HG03139 (cell line): ENCODE measurements around the gene ZNF106.

Experiments used
- ATAC-seq: cut with Tn5 transposase; IDR thresholded peaks from one replicate; pipeline ENCODE4 v1.9.1; 2021; ENCODE audit not compliant: unreplicated experiment

The ZNF106 gene

GRCh38 chr15:42409011-42409410, 81.9 kb downstream of the ZNF106 start:
- ATAC-seq: no peak

DNA sequence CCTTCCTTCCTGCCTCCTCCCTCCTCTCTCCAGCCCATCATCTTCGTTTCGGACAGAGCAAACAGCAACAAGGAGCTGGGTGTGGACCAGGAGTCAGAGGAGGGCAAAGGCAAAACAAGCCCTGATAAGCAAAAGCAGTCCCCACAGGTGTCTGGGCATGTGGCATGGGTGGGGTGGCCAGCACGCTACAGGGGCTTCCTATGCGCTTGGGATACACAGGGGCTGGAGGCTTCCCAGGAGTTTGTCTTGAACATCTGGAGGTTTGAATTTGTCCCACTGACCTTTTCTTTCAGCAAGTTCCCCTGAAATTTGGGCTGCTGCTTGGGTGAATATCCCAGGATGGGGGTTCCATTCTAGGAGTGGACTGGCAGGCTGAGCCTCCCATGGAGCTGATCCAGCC, 82.8 kb downstream of the ZNF106 start:
- no peak for ATAC-seq

DNA sequence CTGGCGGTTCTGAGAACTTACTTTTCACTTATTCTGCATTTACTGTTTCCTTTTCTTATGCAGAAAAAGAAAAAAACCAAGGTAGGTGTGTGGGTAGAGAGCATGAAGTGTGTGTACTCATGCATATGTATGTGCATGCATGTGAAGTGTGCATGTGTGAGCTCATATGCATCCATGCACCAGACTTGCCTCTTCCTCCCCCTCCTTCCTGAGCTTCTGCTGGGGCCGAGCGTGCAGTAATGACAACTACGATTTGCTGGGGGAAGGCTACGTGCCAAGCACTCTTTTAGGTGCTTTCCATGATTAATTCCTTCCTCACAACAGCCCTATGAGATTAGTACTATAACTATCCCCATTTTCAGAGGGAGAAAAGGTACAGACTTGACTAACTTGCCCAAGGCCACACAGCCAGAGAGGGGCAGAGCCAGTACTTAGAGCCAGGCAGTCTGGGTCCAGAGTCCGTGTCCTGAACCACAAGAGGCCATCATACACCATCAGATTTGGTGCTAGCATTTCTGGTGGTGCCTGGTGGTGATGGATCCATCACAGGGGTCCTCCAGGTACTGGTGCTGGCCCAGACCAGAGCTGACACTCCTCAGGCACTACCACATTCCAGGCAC, 85.0 kb downstream of the ZNF106 start:
- no peak for ATAC-seq

- no peak for ATAC-seq
Observed at GRCh38 chr15:42404461-42405235, 86.3 kb downstream of the ZNF106 start.

- no peak for ATAC-seq
Observed at GRCh38 chr15:42403389-42403788, 87.6 kb downstream of the ZNF106 start.

- ATAC-seq: no peak
Observed at GRCh38 chr15:42402455-42403205, 88.3 kb downstream of the ZNF106 start.

- ATAC-seq: no peak
Observed at GRCh38 chr15:42401544-42402454, 89.1 kb downstream of the ZNF106 start.

DNA sequence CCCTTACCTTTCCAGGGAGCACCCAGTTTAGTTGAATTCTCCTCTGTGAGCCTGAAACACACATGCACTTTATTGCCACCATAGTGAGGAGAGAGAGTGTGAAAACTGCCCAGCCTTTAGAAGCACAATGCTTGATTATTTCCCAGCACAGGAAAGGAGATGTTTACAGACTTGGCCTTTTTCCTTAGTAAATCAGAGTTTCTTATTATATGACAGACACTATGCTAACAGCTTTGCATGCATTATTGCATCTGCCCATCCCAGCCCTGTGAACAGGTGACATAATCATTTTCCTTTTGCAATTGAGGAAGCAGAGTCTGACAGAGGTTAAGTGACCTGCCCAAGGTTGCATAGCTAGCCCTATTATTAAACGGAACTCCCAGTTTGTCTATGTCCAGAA, 95.1 kb downstream of the ZNF106 start:
- no peak for ATAC-seq

- ATAC-seq: no peak
Observed at GRCh38 chr15:42394106-42394505, 96.8 kb downstream of the ZNF106 start.

DNA sequence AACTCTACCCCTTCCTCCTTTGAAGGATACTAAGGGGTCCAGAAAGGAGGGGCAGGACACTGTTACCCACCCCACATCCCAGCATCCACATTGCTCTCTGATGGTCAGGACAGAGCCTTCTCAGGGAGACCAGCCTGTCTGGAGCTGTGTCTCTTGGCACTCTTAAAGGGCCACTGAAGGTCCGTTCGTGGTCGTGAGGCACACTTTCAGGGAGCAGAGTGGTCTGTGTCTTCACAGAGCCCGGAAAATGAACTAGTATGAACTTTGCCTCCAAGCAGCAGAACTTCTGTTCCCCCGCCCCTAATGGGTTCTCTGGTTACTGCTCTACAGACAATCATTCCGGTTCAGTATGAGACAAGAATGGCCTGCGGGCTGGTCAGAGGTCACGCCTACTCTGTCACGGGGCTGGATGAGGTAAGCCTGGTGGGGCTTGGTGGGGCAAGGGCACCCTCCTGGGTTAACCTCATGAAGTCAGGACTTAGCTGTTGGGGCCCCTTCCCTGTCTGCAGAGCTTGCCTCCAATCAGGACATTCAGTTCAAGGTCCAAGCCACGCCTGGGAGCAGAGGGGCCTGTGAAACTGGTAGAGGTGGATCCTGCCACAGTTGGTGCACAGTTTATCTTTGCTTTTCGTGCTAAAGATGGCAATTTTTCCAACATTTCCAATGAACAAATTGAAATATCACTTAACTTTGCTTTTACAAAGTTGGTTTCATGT, 98.5 kb downstream of the ZNF106 start:
- no peak for ATAC-seq

DNA sequence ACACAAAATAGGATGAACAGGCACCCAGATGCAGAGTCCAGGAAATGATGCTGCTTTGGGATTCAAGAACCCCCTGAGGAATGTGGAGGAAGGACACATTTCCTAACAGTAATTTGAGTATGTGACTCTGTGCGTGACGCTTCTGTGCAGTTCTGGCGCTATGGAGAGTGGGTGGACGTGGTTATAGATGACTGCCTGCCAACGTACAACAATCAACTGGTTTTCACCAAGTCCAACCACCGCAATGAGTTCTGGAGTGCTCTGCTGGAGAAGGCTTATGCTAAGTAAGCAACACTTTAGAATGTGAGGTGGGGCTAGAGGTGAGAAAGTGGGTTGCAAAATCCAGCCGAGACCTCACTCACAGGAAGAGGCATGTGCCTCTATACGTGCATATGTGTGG, 103.3 kb downstream of the ZNF106 start:
- ATAC-seq: no peak

DNA sequence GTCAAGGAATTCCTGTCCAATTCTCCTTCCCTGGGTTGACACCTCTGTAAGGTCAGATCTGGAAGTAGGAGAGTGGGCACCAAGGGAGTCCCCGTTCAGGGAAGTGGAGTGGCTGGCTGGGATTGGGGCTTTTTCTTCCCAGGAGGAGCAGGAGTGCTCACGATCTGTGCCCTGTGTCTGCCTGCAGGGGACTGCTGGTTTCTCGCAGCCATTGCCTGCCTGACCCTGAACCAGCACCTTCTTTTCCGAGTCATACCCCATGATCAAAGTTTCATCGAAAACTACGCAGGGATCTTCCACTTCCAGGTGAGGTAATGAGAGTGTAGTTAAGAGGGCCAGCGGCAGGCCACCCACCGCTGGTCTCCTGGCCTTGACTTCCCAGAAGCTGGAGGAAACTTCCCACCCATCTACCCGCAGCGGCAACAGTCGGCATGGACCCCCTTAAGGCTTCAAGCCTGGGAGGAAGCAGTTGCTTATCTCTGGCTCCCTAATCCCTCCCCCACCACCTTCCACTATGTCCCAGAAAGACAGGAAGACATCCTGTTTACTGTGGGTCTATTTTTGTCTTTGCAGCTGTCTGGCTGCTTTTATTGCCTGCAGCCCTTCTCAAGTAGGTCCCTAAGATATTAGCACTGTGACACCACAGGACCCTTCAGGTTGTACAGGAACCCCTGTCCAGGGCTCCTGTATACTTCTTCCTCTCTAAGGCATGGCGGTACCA, 104.8 kb downstream of the ZNF106 start:
- ATAC-seq: no peak

DNA sequence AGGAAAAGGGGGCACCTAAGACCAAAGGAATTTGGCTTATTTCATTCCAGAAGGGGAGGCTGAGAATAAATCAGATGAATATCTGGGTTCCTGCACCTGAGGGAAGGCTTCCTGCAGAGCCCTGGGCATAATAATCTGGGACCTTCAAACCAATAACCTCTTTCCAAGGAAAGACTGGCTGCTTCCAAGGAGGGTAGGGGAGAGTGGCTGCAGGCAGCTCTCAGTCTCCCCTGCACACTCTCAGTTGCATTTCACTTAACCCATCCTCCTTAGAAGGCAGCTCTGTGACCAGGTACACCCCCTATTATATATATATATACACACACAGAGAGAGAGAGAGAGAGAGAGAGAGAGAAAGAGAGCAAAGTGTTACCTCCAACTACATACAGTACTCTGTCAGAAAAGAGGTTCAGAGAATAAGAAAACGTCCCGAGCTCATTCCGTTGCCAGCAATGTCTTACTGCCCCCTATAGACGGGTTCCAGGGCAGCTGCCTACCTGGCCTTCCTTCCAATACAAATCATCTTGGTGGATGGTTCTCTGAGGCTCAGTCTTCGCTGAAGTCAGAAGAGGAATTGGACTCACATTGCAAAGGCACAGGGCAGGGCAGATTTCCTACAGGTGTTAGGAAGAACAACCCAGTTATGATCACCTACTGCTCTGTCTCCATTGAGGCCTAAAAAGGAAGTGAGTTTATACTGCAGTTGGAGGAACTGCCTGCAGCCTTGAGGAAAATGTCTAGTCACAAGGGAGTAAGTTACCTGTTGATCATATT, 105.5 kb downstream of the ZNF106 start:
- no peak for ATAC-seq

DNA sequence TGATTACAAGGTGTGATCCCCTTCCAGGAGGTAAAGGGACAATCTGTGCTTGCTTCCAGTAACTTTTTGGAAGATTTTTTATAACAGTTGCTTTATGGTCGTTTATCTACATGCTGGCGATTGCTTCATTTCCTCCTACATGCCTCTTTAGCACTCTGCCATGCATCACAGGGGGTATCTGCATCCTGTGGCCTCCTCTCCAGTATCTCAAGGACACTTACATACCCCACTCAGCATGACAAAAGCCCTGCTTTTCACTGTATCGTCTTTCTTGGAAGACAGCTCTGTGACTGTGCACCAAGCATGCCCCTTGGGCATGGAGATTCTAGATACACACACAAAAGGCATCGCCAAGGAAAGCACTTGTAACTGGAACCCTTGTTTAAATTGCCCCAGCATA, 106.3 kb downstream of the ZNF106 start:
- ATAC-seq: no peak

- no peak for ATAC-seq
Observed at GRCh38 chr15:42378011-42378410, 112.9 kb downstream of the ZNF106 start.

- ATAC-seq: no peak
Observed at GRCh38 chr15:42375941-42376340, 115.0 kb downstream of the ZNF106 start.

DNA sequence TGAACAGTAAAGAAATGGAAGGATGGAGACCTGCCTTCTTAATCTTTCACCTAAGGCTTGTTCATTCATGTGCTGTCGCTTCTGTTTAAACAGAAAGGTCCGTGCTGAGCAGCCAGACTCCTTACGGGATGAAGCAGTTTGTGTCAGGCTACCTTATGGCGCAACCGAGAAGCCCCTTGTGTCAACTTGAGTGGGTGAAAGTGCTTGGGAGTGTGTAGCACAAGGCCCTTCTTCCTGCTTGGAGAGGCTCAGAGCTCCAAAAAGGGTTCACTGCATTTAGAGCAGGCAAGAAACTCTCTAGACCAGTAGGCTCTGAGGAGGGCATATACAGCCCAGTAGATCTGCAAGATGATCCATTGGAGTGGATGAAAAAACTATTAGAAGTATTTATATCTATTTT, 115.7 kb downstream of the ZNF106 start:
- ATAC-seq: no peak

DNA sequence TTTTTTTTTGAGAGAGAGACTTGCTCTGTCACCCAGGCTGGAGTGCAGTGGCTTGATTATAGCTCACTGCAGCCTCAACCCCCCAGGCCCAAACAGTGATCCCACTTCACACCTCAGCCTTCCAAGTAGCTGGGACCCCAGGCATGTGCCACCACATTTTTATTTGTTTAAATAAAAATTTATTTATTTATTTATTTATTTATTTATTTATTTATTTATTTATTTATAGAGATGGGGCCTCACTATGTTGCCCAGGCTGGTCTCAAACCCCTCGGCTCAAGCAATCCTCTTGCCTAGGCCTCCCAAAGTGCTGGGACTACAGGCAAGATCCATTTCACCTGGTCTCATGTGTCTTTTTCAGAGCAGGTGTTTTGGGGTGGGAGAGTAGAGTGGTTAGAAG, 116.1 kb downstream of the ZNF106 start:
- ATAC-seq: no peak

DNA sequence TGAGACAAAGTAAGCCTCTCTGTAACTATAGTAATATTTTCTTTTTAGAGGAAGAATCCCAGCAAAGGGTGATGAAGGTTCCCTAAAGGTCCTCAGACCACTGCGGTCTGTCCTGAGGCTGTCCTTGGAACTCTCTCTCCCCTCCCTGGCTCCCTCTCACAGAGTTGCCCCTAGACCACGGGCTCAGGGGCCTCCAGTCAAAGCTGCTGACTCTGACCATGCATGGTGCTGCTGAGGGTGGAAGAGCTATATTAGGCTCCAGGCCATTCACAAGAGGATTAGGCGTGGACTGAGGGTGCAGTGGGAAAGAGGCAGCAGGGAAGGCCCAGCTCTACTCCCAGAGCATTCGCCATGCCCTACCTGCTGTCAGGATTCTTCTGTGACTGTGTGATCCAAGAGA, 117.0 kb downstream of the ZNF106 start:
- no peak for ATAC-seq
